ENCODE results near the gene OR1N2. TPM values are rescaled to one million over a fixed set of nuclear protein-coding genes. Genes with fewer than 3 reads are reported as not detected.

The OR1N2 gene
- total RNA-seq, 1 donor from 2014 or later, result not detected

GRCh38 chr9:122546196-122546595 is 6.7 kb upstream of the OR1N2 start:
- H3K36me3 ChIP-seq (ENCODE audit: control insufficient read depth, insufficient read depth, low read length), result no peaks in the 10 kb centered on the region
- H3K27me3 ChIP-seq (ENCODE audit: control insufficient read depth, insufficient read depth, low read length), result no peaks in the 10 kb centered on the region
- H3K4me3 ChIP-seq (ENCODE audit: low read depth, low read length), result no peak overlapping the region
- no peak for TF ChIP-seq CTCF (IDR thresholded peaks at IDR 0.05; ENCODE audit: insufficient read depth, low read length, poor library complexity, severe bottlenecking)
- no peak for DNase-seq (ENCODE audit: low read depth)

- TF ChIP-seq CTCF (IDR thresholded peaks at IDR 0.05; ENCODE audit: insufficient read depth, low read length, poor library complexity, severe bottlenecking), result no peak
- DNase-seq (ENCODE audit: low read depth), result no peak
- Histone ChIP-seq H3K27me3 (ENCODE audit: control insufficient read depth, insufficient read depth, low read length) (peaks cover 4% of the 10 kb centered on the region), H3K36me3 (ENCODE audit: control insufficient read depth, insufficient read depth, low read length) (no peaks in the 10 kb centered on the region), H3K4me3 (ENCODE audit: low read depth, low read length) (no peak overlapping the region)
Measured at GRCh38 chr9:122551371-122551770, 1.5 kb upstream of the OR1N2 start.

GRCh38 chr9:122561446-122561845 is 8.5 kb downstream of the OR1N2 start:
- Histone ChIP-seq H3K36me3 (ENCODE audit: control insufficient read depth, insufficient read depth, low read length) (no peaks in the 10 kb centered on the region), H3K4me3 (ENCODE audit: low read depth, low read length) (no peak overlapping the region), H3K27me3 (ENCODE audit: control insufficient read depth, insufficient read depth, low read length) (no peaks in the 10 kb centered on the region)
- no peak for DNase-seq (ENCODE audit: low read depth)
- no peak for TF ChIP-seq CTCF (IDR thresholded peaks at IDR 0.05; ENCODE audit: insufficient read depth, low read length, poor library complexity, severe bottlenecking)

- Histone ChIP-seq H3K27me3 (ENCODE audit: control insufficient read depth, insufficient read depth, low read length) (no peaks in the 10 kb centered on the region), H3K36me3 (ENCODE audit: control insufficient read depth, insufficient read depth, low read length) (no peaks in the 10 kb centered on the region), H3K4me3 (ENCODE audit: low read depth, low read length) (no peak overlapping the region)
- DNase-seq (ENCODE audit: low read depth), result no peak
- no peak for TF ChIP-seq CTCF (IDR thresholded peaks at IDR 0.05; ENCODE audit: insufficient read depth, low read length, poor library complexity, severe bottlenecking)
Measured at GRCh38 chr9:122562134-122562760, 9.3 kb downstream of the OR1N2 start.

- TF ChIP-seq CTCF (IDR thresholded peaks at IDR 0.05; ENCODE audit: insufficient read depth, low read length, poor library complexity, severe bottlenecking), result no peak
- no peaks in the 10 kb centered on the region for H3K36me3 ChIP-seq (ENCODE audit: control insufficient read depth, insufficient read depth, low read length)
- no peaks in the 10 kb centered on the region for H3K27me3 ChIP-seq (ENCODE audit: control insufficient read depth, insufficient read depth, low read length)
- H3K4me3 ChIP-seq (ENCODE audit: low read depth, low read length), result no peak overlapping the region
- no peak for DNase-seq (ENCODE audit: low read depth)
Measured at GRCh38 chr9:122567901-122568300, 15.0 kb downstream of the OR1N2 start.

- H3K36me3 ChIP-seq (ENCODE audit: control insufficient read depth, insufficient read depth, low read length), result no peaks in the 10 kb centered on the region
- no peak for DNase-seq (ENCODE audit: low read depth)
- H3K4me3 ChIP-seq (ENCODE audit: low read depth, low read length), result no peak overlapping the region
- H3K27me3 ChIP-seq (ENCODE audit: control insufficient read depth, insufficient read depth, low read length), result no peaks in the 10 kb centered on the region
- TF ChIP-seq CTCF (IDR thresholded peaks at IDR 0.05; ENCODE audit: insufficient read depth, low read length, poor library complexity, severe bottlenecking), result no peak
Measured at GRCh38 chr9:122572456-122572855, 19.5 kb downstream of the OR1N2 start.
